Prostate gland (tissue), 2 donors: ENCODE data around the gene PRKD2.

Source experiments
- POLR2A ChIP-seq: fragments of 450-650 bp; IDR thresholded peaks from one replicate; pipeline ENCODE4 v1.6.1; 2016; ENCODE audit warnings: antibody characterized with exemption, mild to moderate bottlenecking
- POLR2AphosphoS5 ChIP-seq: sonication (generic); formaldehyde crosslinking; IDR thresholded peaks from one replicate; pipeline ENCODE4 v1.6.1; 2017; ENCODE audit warnings: antibody characterized with exemption
- TF ChIP-seq, protein P1 (sequence below), 4 experiments: fragments of 200-600 bp in 2 of 4; fragments of 450-650 bp in 2 of 4; sonication (generic) in 2 of 4; IDR thresholded peaks; 1 replicate in 3 of 4; 2 replicates in 1 of 4; pipeline ENCODE4 v1.5.1; 2016 to 2019; ENCODE audit warnings: antibody characterized with exemption in 4 of 4, mild to moderate bottlenecking in 2 of 4, moderate library complexity in 2 of 4

GRCh38 chr19:46668662-46669061, 48.3 kb downstream of the PRKD2 start:
- TF ChIP-seq, protein P1, sequence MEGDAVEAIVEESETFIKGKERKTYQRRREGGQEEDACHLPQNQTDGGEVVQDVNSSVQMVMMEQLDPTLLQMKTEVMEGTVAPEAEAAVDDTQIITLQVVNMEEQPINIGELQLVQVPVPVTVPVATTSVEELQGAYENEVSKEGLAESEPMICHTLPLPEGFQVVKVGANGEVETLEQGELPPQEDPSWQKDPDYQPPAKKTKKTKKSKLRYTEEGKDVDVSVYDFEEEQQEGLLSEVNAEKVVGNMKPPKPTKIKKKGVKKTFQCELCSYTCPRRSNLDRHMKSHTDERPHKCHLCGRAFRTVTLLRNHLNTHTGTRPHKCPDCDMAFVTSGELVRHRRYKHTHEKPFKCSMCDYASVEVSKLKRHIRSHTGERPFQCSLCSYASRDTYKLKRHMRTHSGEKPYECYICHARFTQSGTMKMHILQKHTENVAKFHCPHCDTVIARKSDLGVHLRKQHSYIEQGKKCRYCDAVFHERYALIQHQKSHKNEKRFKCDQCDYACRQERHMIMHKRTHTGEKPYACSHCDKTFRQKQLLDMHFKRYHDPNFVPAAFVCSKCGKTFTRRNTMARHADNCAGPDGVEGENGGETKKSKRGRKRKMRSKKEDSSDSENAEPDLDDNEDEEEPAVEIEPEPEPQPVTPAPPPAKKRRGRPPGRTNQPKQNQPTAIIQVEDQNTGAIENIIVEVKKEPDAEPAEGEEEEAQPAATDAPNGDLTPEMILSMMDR (IDR thresholded peaks at IDR 0.05), result no peak
- no peak for TF ChIP-seq POLR2A
- TF ChIP-seq POLR2AphosphoS5, result no peak
